ENCODE measurements around the gene PTPN6.
A peak's percentile ranks its signal among the peaks of the same experiment; 100 is the strongest.

DNA sequence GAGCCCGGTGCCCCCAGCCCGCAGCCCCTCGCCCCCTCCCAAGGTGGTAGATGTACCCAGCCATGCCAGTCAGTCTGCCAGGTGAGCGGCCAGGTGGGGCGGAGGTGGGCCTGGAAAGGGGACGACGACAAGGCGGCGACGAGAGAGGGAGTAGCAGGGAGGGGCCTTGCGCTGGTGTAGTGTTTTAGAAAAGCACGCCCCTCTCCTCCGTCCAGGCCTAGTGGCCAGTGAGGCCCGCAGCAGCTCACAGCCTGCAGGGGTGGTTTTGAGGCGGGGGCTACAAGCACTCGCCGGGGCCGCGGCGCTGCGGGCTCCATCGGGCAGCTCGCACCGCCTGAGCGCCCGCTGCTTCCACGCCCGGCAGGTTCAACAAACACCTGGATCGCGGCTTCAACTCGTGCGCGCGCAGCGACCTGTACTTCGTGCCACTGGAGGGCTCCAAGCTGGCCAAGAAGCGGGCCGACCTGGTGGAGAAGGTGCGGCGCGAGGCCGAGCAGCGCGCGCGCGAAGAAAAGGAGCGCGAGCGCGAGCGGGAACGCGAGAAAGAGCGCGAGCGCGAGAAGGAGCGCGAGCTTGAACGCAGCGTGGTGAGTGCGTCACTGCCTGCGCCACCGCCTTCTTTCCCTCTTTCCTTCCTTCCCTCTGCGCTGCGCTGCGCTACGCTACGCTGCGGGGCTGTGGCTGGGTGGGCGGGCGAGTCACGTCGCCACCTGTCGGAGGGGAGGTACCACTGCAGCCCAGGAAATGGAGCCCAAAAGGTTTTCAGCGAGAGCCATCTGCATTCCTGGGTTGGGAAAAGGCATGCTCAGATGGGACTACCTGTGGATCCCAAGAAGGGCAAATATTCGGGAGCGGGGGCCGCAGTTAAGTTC, 13.4 kb upstream of the PTPN6 start:
- peak; percentile 98 for TF ChIP-seq POLR2A (IDR thresholded peaks at IDR 0.05; ENCODE audit: low read length)
- no peak for TF ChIP-seq GATA1 (IDR thresholded peaks at IDR 0.05; ENCODE audit: low read depth, low read length)

All from erythroblast (primary cell).